GM21619 (cell line): ENCODE data around the gene ENTPD8.
"Not testable (repeated sequence)": the region's sequence is repeated elsewhere in the genome, so short reads cannot be mapped to it uniquely, and the experiment has no call there.

Source experiments
- ATAC-seq: cut with Tn5 transposase; IDR thresholded peaks from one replicate; pipeline ENCODE4 v1.9.1; 2021; ENCODE audit not compliant: unreplicated experiment

Gene ENTPD8

DNA sequence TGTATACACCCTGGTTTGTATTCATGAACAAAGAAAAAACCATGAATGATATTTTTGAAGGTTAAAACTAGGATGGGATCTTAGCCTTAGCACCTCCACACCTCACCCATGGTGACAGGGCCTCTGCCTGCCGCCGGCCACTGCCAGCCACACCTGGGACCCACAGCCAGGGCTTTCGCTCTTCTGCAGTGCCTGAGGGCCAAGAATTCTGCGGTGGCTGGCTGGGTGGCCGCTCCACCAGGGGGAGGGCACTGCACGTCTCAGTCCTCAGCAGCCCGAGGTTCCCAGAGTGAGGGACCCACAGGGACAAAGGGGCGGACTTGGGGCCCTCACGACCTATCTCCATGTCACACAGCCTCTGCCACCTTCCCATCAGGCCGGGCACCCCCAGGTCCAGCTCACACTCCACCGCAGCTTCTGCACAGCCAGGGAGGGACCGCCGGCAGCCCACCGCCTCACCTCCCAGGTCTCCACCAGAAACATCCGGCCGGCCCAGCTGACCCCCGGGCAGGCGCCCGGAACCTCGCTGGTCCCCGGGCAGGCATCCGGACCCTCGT lies 25.1 kb downstream of the ENTPD8 start:
- ATAC-seq: no peak

DNA sequence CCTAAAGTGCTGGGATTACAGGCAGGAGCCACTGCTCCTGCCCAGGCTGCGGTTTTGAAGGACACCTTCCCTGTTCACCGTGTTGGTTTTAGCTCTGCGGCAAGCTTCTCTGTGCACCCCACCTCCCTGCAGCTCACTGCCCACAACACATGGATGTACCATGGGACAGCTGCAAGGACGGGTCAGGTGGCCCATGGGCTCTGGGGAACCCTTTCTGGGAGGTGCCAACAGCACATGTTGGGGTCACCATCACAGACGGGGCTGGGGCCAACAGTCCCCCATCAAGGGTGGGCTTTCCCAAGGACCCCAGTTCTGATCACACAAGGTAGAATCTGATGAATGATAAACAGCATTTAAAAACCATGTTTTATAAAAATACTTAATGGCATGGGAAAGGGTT lies 25.7 kb downstream of the ENTPD8 start:
- no peak for ATAC-seq

DNA sequence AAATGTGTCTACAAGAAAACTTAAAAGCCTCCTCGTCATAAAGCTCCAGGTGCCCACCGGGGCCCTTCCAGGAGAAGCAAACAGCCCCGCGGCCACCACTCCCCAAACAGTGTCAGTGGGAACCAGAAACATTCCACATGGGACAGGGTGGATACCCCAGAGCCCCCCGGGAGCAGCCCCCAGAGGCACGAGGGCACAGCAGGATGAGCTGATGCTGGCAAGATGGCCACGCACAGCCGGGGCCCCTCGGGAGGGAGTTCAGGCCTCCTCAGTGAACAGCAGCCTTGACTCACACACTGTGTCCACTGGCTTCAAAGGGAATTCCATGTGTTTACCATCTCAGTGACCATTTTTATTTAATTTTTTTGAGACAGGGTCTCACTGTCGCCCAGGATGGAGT lies 28.7 kb downstream of the ENTPD8 start:
- no peak for ATAC-seq

DNA sequence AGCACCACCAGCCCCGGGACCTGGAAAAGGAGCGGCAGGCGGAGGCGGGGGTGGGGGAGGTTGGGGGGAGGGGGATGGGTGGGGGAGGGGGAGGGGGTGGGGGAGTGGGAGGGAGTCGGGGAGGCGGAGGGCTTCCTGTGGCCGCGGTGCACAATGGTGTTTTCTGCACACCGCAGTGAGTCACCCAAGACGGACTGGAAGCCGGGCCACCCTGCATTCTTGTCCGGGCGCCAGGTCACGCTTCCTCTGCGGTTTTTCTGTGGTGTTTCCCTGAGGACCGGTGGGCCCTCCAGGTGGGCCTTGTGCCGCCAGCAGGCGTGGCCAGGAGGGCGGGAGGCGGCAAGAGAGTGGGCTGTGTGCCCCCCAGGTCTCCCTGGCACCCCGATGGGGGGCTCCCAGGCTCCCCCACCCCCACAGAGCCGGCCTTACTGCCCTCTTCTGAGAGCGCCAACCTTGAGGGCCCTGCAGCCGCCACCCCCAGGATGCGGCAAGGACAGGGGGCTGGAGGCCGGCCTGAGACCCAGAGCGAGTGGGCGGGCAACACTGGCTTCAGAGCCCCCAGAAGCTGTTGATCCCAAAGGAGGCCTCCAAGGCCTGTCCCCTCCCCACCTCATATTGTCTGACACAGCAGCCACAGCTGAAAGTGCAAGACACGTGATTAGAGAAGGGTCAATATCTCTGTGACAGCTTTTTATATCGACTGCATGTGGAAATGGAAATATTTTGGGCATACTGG lies 29.3 kb downstream of the ENTPD8 start:
- ATAC-seq: no peak

DNA sequence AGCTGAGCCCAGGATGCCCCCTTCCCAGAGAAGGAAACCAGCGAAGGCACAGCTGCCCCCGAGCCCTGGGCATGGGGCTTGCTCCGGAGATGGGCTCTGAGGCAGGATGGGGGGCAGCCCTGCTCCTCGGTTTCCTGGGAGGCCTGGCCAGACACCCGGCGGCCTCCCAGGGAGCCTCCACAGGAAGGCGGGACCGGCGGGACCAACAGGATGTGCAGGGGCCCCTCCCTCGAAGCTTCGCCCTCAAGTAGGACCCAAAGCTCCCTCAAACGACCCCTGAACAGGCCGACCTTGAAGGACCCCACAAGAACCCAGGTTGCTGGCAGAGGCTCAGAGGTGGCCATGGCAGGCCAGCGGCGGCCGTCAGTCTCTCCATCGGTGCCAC lies 29.9 kb downstream of the ENTPD8 start:
- no peak for ATAC-seq

DNA sequence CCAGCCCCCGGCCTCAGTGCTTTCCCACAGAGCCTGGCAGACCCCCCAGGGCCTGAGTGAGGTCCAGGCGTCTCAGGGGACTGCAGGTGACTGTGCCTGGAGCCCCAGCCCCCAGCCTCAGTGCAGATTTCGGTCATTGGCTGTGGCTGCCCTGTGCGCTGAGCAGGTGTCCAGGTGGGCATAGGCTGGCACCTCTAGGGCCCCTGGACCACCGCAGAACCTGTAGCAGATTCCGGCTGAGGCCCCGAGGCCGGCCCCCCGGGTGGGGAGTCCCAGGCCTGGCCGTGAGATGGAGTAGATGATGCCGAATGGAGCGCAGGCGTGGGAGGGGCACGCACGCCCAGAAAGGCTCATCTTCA lies 30.3 kb downstream of the ENTPD8 start:
- ATAC-seq: no peak

DNA sequence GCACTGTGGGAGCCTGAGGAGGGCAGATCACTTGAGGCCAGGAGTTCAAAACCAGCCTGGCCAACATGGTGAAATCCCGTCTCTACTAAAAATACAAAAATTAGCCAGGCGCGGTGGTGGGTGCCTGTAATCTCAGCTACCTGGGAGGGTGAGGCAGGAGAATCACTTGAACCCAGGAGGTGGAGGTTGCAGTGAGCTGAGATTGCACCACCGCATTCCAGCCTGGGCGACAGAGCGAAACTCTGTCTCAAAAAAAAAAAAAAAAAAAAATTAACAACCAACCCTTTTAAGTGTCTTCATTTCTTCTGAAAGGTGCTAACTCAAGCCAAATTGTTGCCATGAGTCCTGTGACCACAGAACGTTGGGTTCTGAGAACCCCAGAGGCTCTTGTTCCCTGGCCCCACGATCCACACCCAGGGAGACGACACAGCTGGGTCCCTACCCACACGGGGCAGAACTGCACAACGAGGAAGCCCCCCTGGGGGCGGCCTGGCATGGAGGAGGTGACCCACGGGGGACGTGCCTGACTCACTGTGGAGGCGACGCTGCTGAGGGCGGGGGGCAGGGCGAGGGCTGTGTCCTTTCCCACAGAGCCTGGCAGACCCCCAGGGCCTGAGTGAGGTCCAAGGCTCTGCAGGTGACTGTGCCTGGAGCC lies 30.8 kb downstream of the ENTPD8 start:
- not testable (repeated sequence) for ATAC-seq

DNA sequence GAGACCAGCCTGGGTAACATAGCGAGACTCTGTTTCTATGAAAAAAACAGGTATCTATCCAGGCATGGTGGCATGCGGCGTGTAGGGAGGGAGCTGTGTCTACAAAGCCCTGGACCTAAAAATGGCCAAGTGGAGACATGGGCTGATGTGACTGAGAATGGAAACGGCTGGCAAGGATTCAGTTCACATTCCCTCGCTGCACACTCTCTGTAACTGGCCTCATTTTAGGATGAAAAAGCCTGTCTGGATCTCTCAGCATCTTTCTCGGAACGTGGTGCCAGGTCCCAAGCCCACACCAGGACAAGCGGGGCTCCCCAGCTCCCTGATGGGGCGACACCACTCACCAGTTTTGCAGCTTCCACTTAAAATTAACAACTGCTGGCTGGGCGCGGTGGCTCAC lies 31.6 kb downstream of the ENTPD8 start:
- ATAC-seq: no peak

DNA sequence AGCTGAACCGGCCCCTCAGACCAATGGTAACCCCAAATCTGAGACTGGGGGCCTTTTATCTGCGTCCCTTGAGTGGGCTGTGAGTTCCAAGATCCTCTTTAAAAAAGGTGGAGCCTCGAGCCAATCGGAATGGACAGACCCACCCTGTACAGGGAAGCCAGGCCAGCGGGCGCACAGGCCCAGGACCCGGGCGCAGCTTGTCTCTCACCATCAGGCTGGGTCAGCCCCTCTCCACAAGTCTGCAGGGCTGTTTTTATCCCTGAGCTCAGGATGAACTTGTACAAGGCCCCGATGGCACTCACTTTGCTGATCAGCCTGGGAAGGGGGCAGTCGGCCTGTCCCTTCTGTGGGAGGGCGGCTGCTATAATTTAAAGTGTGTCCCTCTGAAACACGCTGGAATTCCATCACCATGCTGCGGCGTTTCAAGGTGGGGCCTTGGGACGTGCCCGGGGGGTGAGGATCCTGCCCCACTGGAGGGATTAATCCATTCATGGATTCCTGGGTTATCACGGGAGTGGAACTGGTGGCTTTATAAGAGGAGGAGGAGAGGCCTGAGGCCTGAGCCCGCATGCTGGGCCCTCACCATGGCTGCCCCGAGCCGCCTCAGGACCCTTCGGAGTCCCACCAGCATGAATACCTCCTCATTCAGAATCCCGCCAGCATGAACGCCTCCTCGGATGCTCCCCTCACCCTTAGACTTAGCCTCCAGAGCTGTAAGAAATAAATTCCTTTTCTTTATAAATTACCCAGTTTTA lies 32.3 kb downstream of the ENTPD8 start:
- no peak for ATAC-seq

DNA sequence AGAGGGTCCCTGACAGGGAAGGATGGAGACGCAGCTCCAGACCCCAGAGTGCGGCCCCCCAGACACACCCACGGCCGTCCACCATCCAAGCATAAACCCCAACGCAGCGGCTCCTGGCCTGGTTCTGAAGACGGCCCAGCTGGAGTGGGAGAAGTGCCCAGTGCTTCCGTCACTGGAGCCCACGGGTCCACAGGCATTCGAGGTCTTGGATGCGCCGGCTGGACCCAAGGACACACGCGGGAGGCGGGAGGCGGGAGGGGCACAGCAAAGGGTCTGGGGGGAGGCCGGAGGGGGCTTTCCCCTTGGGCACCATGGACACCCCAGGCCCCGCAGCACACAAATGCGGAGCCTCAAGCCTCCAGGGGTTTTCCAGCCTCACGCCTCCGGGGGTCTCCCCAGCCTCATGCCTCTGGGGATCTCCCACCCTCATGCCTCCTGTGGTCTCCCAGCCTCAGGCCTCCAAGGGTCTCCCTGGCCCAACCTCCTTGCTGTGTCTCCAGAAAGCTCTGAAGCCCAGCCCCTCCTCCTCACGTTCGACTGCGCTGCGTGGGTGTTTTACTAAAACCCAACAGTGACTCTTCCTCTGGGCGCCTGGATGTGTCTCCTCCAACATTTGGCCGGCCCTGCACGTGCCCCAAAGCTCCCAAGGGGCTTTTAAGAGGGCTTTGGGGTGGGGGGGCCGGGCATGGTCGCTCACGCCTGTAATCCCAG lies 33.4 kb downstream of the ENTPD8 start:
- ATAC-seq: no peak

DNA sequence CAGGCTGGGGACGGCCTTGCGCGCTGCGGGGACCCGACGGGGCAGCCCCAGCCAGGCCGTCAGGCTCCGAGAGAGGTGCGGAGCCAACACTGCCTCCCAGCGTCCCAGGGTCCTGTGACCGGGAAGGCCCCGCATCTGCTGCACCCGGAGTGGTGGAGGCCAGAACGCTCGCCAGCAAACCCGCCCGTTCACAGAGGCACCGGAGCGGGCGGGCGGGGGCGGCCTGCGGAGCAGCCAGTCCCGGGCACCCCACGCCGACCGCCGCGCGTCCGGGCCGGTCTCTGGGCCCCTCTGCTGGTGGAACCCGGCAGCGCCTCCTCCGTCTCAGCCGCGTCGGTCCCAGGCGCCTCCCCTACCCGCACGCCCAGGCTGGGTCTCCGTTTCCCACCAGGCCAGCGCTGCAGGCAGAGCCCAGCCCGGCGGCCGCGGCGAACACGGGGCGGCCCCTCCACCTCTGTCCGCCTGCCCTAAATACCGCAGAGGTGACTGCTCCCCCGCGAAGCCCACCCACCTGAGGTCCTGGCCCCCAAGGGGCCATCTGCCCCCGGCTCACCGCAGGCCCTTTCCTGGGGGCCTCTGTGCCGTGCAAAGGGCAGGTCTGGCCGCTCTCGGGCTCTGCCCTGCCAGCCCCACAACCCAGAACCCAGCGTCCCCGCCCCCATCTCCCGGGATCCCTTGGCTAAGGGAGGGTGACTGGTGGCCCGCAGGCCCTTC lies 34.1 kb downstream of the ENTPD8 start:
- ATAC-seq: no peak

DNA sequence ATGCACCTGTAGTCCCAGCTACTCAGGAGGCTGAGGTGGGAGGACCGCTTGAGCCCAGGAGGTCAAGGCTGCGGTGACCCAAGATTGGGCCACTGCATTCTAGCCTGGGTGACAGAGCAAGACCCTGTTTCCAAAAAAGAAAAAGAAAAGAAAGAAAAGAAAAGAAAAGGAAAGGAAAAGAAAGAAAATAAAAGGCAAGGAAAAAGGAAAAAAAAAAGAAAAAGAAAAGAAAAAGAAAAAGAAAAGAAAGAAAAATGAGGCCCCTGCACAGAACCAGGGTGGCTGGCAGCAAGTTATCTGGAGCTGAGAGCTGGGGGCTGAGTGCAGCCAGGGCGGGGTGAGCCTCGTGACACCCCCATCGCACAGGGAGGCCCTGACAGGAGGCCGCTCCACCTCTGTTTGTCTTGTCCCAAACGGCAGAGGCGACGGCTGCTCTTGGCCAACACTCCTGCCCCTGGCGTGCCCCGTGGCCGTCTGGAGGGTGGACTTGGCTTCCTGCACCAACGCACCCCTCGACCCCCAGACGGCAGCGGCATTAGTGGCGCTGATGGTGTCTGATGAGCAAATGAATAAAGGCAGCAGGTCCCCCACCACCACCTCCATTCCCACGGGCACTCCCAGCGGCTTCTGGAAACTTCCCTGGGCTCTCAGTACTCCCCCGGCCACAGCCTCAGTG lies 34.9 kb downstream of the ENTPD8 start:
- ATAC-seq: no peak

DNA sequence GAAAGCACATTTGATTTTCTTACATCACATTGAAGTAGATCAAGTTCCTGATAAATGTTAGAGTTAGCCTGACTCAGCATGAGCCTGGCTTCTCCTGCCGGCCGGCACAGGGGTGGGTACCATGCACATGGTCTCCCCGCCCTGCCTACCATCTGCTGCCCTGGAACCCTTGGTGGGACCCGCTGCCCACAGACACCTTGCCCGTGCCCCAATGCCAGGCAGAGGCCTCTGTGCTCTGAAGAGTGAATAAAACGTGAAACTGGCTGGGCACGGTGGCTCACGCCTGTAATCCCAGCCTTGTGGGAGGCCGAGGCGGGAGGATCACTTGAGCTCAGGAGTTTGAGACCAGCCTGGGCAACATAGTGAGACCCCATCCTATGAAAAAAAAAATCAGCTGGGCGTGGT lies 35.5 kb downstream of the ENTPD8 start:
- ATAC-seq: no peak

DNA sequence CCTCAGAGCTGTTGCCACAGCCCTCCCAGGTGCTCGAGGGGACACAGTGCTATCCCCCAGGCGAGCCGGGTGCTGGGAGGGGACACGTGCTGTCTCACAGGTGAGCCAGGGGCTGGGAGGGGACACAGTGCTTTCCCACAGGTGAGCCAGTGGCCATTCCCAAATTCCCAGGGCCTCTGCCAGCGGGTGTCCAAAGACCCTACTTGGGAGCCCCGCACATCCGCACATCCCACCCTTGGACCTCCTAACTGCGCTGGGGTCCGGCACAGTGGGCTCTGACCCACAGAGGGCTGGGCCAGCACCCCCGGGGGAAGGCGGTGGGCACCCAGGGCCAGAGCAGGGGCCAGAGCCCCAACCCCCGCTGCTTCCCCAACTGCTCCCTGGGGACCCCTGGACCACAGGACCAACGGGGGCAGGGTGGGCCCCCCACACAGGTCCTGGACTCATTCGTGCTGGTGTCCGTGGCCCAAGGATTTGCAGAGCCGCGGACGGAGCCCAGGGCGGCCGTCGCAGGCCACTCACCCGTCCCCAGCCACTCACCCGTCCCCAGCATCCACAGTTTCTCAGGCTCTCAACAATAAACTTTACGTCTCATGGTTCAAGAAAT lies 36.1 kb downstream of the ENTPD8 start:
- ATAC-seq: no peak

DNA sequence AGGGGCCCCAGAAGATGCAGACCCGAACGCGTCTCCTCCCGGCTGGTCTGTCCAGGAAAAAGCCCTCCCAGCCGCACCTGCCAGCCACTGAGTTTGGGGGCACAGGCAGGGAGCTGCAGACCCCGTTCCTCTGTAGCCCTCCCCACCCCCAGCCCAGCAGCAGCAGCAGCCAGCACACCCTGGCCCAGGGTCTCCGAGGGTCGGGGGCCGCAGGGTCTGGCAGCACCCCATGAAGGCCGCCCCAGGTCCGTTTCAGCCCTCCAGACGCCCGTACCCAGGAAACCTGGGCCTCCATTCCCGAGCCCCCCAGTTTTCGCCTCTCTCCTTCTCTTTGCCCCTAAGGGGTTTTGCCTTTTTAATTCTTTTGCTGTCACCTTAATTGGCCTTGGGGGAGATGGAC lies 37.9 kb downstream of the ENTPD8 start:
- no peak for ATAC-seq

DNA sequence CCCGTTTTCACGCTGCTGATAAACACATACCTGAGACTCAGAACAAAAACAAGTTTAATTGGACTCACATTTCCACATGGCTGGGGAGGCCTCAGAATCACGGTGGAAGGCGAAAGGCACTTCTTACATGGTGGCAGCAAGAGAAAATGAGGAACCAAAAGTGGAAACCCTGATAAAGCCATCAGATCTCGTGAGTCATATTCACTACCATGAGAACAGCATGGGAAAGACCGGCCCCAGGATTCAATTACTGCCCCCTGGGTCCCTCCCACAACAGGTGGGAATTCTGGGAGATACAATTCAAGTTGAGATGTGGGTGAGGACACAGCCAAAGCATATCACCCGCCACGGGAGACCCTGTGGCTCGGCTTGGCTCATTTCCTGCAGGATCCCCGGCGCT lies 38.4 kb downstream of the ENTPD8 start:
- ATAC-seq: no peak

DNA sequence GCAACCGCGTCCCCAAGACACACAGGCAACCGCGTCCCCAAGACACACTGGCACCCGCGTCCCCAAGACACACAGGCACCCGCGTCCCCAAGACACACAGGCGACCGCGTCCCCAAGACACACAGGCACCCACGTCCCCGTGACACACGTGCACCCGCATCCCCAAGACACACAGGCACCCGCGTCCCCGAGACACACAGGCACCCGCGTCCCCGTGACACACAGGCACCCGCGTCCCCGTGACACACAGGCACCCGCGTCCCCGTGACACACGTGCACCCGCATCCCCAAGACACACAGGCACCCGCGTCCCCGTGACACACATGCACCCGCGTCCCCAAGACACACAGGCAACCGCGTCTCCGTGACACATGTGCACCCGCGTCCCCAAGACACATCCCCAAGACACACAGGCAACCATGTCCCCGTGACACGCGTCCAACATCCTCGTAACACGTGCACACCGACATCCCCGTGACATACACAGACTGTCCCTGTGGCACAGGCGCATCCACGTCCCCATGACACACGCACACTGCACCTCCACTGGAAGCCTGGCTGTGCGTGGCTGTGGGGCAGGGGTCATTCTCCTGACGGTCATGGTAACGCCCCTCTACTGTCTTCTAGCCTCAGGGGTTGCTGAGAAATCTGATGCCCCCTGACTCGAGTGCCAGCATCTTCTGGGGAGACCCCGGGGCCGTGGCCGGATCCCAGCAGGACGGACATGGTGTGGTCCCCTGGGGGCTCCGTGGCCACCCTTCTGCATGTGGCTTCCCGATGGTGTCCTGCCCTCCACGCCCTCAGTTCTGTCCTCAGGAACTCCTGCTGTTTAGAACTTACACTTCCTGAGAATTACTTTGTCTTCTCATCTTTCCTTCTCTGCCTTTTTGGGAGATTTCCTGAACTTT lies 42.3 kb downstream of the ENTPD8 start:
- no peak for ATAC-seq

DNA sequence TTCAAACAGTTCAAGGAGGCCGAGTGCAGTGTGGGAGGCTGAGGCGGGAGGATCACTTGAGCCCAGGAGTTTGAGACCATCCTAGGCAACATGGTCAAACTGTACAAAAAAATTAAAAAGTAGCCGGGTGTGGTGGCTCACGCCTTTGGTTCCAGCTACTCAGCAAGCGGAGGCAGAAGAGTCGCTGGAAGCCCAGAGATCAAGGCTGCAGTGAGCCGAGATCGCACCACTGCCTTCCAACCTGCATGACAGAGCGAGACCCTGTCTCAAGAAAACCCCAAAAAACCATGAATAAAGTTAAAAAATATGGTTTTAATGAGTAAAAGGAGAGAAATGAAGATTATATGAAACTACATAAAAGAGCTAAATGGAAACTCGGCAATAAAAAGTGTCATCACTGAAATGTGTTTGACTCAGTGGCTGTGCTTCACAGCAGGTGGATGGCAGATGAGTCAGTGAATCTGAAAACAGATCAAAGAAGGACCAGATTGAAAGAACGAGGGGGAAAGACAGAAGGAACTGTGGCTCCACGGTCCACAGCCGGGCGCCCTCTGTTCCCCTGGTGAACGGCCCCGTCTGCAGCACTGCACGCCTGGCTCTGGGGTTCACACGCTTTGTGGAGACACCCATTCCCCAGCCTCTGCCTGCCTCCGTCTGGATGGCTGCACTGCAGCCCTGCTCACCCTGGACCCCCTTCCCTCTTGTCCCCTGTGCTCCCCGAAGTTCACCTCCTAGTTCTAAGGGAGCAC lies 43.3 kb downstream of the ENTPD8 start:
- ATAC-seq: no peak
